Stimulated activated CD4-positive, alpha-beta T cell treated with anti-CD3 and anti-CD28 coated beads, TNF-alpha, amount 100 ng/mL, for 48 hours (primary cell): Measurements from ENCODE around the gene ANKAR.
"Not testable (repeated sequence)": the region's sequence is repeated elsewhere in the genome, so short reads cannot be mapped to it uniquely, and the experiment has no call there.

Experiments used
- DNase-seq, 3 donors: peaks; one replicate each; pipeline ENCODE4 v3.0.0-alpha.2; 2020; ENCODE audit warnings: low read depth in 3 of 3

The ANKAR gene

GRCh38 chr2:189660803-189661147, 13.7 kb upstream of the ANKAR start:
- no peak for DNase-seq

GRCh38 chr2:189661148-189661956, 13.1 kb upstream of the ANKAR start, which contains the start of gene ASNSD1:
ASNSD1 (plus strand) TSS chr2:189661459; CDS start chr2:189666133, 4,674 bp downstream.
- peak; percentile 95 to 97 (median 95) for DNase-seq

GRCh38 chr2:189661957-189662321, 12.5 kb upstream of the ANKAR start:
- DNase-seq: no peak

GRCh38 chr2:189662669-189663226, 11.7 kb upstream of the ANKAR start:
- no peak for DNase-seq

GRCh38 chr2:189663319-189663718, 11.2 kb upstream of the ANKAR start:
- DNase-seq: not testable (repeated sequence)

- no peak for DNase-seq
These were observed 4.6 kb upstream of the ANKAR start for GRCh38 chr2:189669913-189670312.

- no peak for DNase-seq
These were observed 653 bp upstream of the ANKAR start for GRCh38 chr2:189673661-189674373.

GRCh38 chr2:189676471-189676870, 2.0 kb downstream of the ANKAR start:
- no peak for DNase-seq

- DNase-seq: no peak
These were observed 4.8 kb downstream of the ANKAR start for GRCh38 chr2:189679226-189679625.

- no peak for DNase-seq
These were observed 6.7 kb downstream of the ANKAR start for GRCh38 chr2:189681203-189681602.

GRCh38 chr2:189681903-189682302, 7.4 kb downstream of the ANKAR start:
- no peak for DNase-seq

GRCh38 chr2:189683348-189683747, 8.9 kb downstream of the ANKAR start:
- DNase-seq: no peak

GRCh38 chr2:189684811-189685210, 10.3 kb downstream of the ANKAR start:
- DNase-seq: no peak

GRCh38 chr2:189685540-189686229, 11.2 kb downstream of the ANKAR start:
- DNase-seq: no peak

GRCh38 chr2:189687796-189688195, 13.3 kb downstream of the ANKAR start:
- not testable (repeated sequence) for DNase-seq

GRCh38 chr2:189696223-189696622, 21.8 kb downstream of the ANKAR start:
- no peak for DNase-seq

- peak in 1 of 3 donors; percentile 26 for DNase-seq
These were observed 23.8 kb downstream of the ANKAR start for GRCh38 chr2:189698020-189698887.

GRCh38 chr2:189700681-189701080, 26.2 kb downstream of the ANKAR start:
- no peak for DNase-seq

GRCh38 chr2:189702071-189702470, 27.6 kb downstream of the ANKAR start:
- DNase-seq: no peak

GRCh38 chr2:189709501-189710221, 35.2 kb downstream of the ANKAR start:
- no peak for DNase-seq

GRCh38 chr2:189717593-189717992, 43.1 kb downstream of the ANKAR start:
- DNase-seq: not testable (repeated sequence)
